IPS-NIHi11 (cell line): ENCODE data around the gene CAPN15.
A peak's percentile ranks its signal among the peaks of the same experiment; 100 is the strongest.

ENCODE experiments used
- DNase-seq: peaks from one replicate; pipeline ENCODE4 v3.0.0; 2012; ENCODE audit warnings: mixed read lengths, low spot score

CAPN15 gene

GRCh38 chr16:525520-526180 is 1.9 kb upstream of the CAPN15 start:
- DNase-seq, result no peak

GRCh38 chr16:526181-527014 is 1.1 kb upstream of the CAPN15 start:
- DNase-seq, result no peak

- no peak for DNase-seq
Measured at GRCh38 chr16:528111-529011, 849 bp downstream of the CAPN15 start.

- DNase-seq, result no peak
Measured at GRCh38 chr16:529012-529575, 1.6 kb downstream of the CAPN15 start.

GRCh38 chr16:530111-530817 is 2.8 kb downstream of the CAPN15 start:
- DNase-seq, result no peak

- no peak for DNase-seq
Measured at GRCh38 chr16:531494-532125, 4.1 kb downstream of the CAPN15 start.

- no peak for DNase-seq
Measured at GRCh38 chr16:533391-534123, 6.0 kb downstream of the CAPN15 start.

- DNase-seq, result no peak
Measured at GRCh38 chr16:534135-534534, 6.6 kb downstream of the CAPN15 start.

GRCh38 chr16:534856-535445 is 7.4 kb downstream of the CAPN15 start:
- DNase-seq, result no peak

- DNase-seq, result peak; percentile 60
Measured at GRCh38 chr16:535446-536405, 8.2 kb downstream of the CAPN15 start.

GRCh38 chr16:536746-537145 is 9.2 kb downstream of the CAPN15 start:
- no peak for DNase-seq

GRCh38 chr16:537415-538335 is 10.2 kb downstream of the CAPN15 start:
- DNase-seq, result peak; percentile 74

- no peak for DNase-seq
Measured at GRCh38 chr16:539901-540530, 12.5 kb downstream of the CAPN15 start.

- no peak for DNase-seq
Measured at GRCh38 chr16:540645-541340, 13.3 kb downstream of the CAPN15 start.

- no peak for DNase-seq
Measured at GRCh38 chr16:543301-544164, 16.0 kb downstream of the CAPN15 start.

GRCh38 chr16:544517-544916 is 17.0 kb downstream of the CAPN15 start:
- DNase-seq, result no peak
